ENCODE results near the gene ADGRA1. TPM values are rescaled to one million over a fixed set of nuclear protein-coding genes. Genes with fewer than 3 reads are reported as not detected.

ADGRA1 gene
- total RNA-seq, 4 donors from 2014 or later, result under 0.01 TPM; not detected in 3

- H3K27me3 ChIP-seq, result peaks cover 0 to 27% of the 10 kb centered on the region in 2 donors
- no peaks in the 10 kb centered on the region for H3K4me1 ChIP-seq
- H3K27ac ChIP-seq, result no peak overlapping the region
- WGBS, 2 donors, result 73 to 83% methylated on average over 54 to 60 of the region's 66 CpGs
- DNase-seq (ENCODE audit: low spot score in 2 of 2), result no peak
- TF ChIP-seq POLR2A (IDR thresholded peaks at IDR 0.05) (no peak), CTCF (IDR thresholded peaks at IDR 0.05) (no peak), EP300 (IDR thresholded peaks at IDR 0.05) (no peak)
- no peak overlapping the region for H3K4me3 ChIP-seq
- peaks cover 0 to under 1% (median 0%) of the 10 kb centered on the region in 4 donors for H3K9me3 ChIP-seq
- H3K36me3 ChIP-seq, result no peaks in the 10 kb centered on the region
Observed at GRCh38 chr10:133166828-133167692, 79.3 kb downstream of the ADGRA1 start.

DNA sequence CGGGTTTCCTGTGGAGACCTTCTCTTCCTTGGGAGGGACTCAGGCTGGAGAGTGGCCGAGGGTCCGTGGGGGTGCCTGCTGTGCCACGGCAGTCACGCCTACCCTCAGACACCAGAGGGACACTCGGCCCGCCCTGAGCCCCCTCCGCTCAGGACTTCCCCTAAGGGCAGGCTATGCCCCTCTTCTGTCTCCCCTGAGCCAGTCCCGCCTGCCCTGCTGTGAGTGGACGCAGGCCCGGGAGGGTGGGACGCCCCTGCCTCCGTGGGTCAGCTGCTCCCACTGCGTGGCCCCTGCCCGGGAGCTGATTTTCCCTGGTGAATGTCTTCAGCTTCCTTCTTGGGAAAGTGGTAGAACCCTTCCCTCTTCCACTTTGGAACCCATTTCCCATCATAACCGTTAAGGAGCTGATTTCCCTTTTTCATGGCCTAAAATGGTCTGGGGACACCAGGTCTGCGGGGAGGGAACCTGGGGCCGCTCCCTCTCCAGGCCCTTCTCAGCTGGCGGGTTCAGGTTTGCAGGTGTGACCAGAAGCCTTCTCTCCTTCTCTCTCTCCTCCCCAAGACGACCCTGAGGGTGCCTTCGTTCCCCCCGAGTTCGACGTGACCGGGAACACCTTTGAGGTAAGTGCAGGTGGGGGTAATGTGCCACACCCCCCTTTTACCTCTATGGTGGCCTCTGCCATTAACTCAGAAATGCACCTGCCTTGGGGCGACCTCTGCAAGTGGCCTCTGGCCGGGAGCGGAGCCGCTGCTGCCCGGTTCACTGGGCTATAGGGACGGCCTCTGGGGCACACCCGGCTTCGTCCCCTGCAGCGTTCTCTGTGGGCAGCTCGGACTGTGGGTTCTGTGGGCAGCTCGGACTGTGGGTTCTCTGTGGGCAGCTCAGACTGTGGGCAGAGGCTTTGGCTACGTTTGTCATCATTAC, 80.2 kb downstream of the ADGRA1 start:
- 88% methylated on average over 26 to 33 of the region's 37 CpGs for WGBS, 2 donors
- Histone ChIP-seq H3K4me3 (no peak overlapping the region), H3K9me3 (peaks cover 0 to 9% (median 0%) of the 10 kb centered on the region in 4 donors), H3K27ac (no peak overlapping the region), H3K36me3 (no peaks in the 10 kb centered on the region), H3K27me3 (peaks cover 0 to 18% of the 10 kb centered on the region in 2 donors), H3K4me1 (no peaks in the 10 kb centered on the region)
- DNase-seq (ENCODE audit: low spot score in 2 of 2), result no peak
- no peak for TF ChIP-seq EP300 (IDR thresholded peaks at IDR 0.05)
- no peak for TF ChIP-seq CTCF (IDR thresholded peaks at IDR 0.05)
- no peak for TF ChIP-seq POLR2A (IDR thresholded peaks at IDR 0.05)

- no peaks in the 10 kb centered on the region for H3K36me3 ChIP-seq
Observed at GRCh38 chr10:133168617-133169031, 80.9 kb downstream of the ADGRA1 start.

GRCh38 chr10:133169173-133169947, 81.6 kb downstream of the ADGRA1 start:
- 94 to 95% methylated on average over 29 to 30 of the region's 30 CpGs for WGBS, 2 donors
- TF ChIP-seq EP300 (IDR thresholded peaks at IDR 0.05), result no peak
- no peak for TF ChIP-seq CTCF (IDR thresholded peaks at IDR 0.05)
- no peak for TF ChIP-seq POLR2A (IDR thresholded peaks at IDR 0.05)
- Histone ChIP-seq H3K4me1 (no peaks in the 10 kb centered on the region), H3K9me3 (peaks cover 0 to 11% (median 0%) of the 10 kb centered on the region in 4 donors), H3K27ac (no peak overlapping the region), H3K4me3 (no peak overlapping the region), H3K27me3 (peaks cover 0 to 6% of the 10 kb centered on the region in 2 donors), H3K36me3 (no peaks in the 10 kb centered on the region)
- no peak for DNase-seq (ENCODE audit: low spot score in 2 of 2)

More at GRCh38 chr10:133168617-133169031, 80.9 kb downstream of the ADGRA1 start:
- DNase-seq (ENCODE audit: low spot score in 2 of 2), result no peak
- Histone ChIP-seq H3K9me3 (peaks cover 0 to 11% (median 0%) of the 10 kb centered on the region in 4 donors), H3K4me1 (no peaks in the 10 kb centered on the region), H3K27ac (no peak overlapping the region), H3K27me3 (peaks cover 0 to 13% of the 10 kb centered on the region in 2 donors), H3K4me3 (no peak overlapping the region)
- no peak for TF ChIP-seq POLR2A (IDR thresholded peaks at IDR 0.05)
- no peak for TF ChIP-seq EP300 (IDR thresholded peaks at IDR 0.05)
- no peak for TF ChIP-seq CTCF (IDR thresholded peaks at IDR 0.05)
- WGBS, 2 donors, result 78 to 83% methylated on average over 10 to 14 of the region's 14 CpGs
